ENCODE measurements around the gene USP33. TPM values are rescaled to one million over a fixed set of nuclear protein-coding genes. Genes with fewer than 3 reads are reported as not detected.

Gene USP33
- 92.5 and 93.6 TPM in 2 replicates for total RNA-seq

GRCh38 chr1:77759071-77760028 lies at the start of gene USP33:
USP33 (minus strand) TSS chr1:77759852; CDS start chr1:77741697, 18,155 bp downstream.

GRCh38 chr1:77779529-77780281 lies 20.1 kb upstream of the USP33 start, which contains the start of gene MIGA1:
MIGA1 (plus strand) TSS chr1:77779649; CDS start chr1:77783253, 3,604 bp downstream.

GRCh38 chr1:77682460-77683159 lies 77.0 kb downstream of the USP33 start, which contains the start of gene ZZZ3:
ZZZ3 (minus strand) TSS chr1:77682658; CDS start chr1:77633354, 49,304 bp downstream.

Other genes starting within 250 kb of the USP33 start
- gene ZZZ3, start 77.2 kb downstream of the USP33 start, total RNA-seq = 98.3 and 108 TPM in 2 replicates
- 13.2 and 16.4 TPM in 2 replicates for gene MIGA1, start 19.8 kb upstream of the USP33 start, total RNA-seq
- gene NEXN, start 128.8 kb upstream of the USP33 start, total RNA-seq = 13.5 and 16.0 TPM in 2 replicates
- gene FUBP1, start 219.2 kb upstream of the USP33 start, total RNA-seq = 111 and 172 TPM in 2 replicates
- 37.6 and 40.8 TPM in 2 replicates for gene DNAJB4, start 245.1 kb upstream of the USP33 start, total RNA-seq

All from uterine smooth muscle cell (primary cell).